Mucosa of rectum (tissue), 2 donors: ENCODE results near the gene INTS7.
A peak's percentile ranks its signal among the peaks of the same experiment; 100 is the strongest.

Experiments
- H3K27ac ChIP-seq, 2 donors: one replicate each; pipeline ENCODE4 v1.7.0; 2013; ENCODE audit warnings: inconsistent platforms in 2 of 2, low read depth in 2 of 2, low read length in 2 of 2
- H3K27me3 ChIP-seq, 2 donors: one replicate each; pipeline ENCODE4 v1.7.0; 2013; ENCODE audit warnings: low read length in 2 of 2; ENCODE audit not compliant: control insufficient read depth in 2 of 2, insufficient read depth in 2 of 2
- H3K36me3 ChIP-seq, 2 donors: one replicate each; pipeline ENCODE4 v1.7.0; 2013; ENCODE audit warnings: low read length in 2 of 2; ENCODE audit not compliant: control insufficient read depth in 2 of 2, insufficient read depth in 2 of 2
- H3K4me1 ChIP-seq, 2 donors: one replicate each; pipeline ENCODE4 v1.7.0; 2013; ENCODE audit warnings: low read length in 2 of 2, mild to moderate bottlenecking in 1 of 2; ENCODE audit not compliant: control insufficient read depth in 2 of 2, insufficient read depth in 2 of 2
- H3K4me3 ChIP-seq, 2 donors: one replicate each; pipeline ENCODE4 v1.7.0; 2013; ENCODE audit warnings: low read length in 2 of 2
- H3K9ac ChIP-seq, 2 donors: one replicate each; pipeline ENCODE4 v1.7.0; 2013; ENCODE audit warnings: low read length in 2 of 2, low read depth in 1 of 2, mild to moderate bottlenecking in 1 of 2
- H3K9me3 ChIP-seq, 2 donors: one replicate each; pipeline ENCODE4 v1.7.0; 2013; ENCODE audit warnings: low read length in 2 of 2; ENCODE audit not compliant: control insufficient read depth in 2 of 2
- donor health status: healthy.
- donor health status: Normal muscosa, but diverticular disease.

INTS7 gene

DNA sequence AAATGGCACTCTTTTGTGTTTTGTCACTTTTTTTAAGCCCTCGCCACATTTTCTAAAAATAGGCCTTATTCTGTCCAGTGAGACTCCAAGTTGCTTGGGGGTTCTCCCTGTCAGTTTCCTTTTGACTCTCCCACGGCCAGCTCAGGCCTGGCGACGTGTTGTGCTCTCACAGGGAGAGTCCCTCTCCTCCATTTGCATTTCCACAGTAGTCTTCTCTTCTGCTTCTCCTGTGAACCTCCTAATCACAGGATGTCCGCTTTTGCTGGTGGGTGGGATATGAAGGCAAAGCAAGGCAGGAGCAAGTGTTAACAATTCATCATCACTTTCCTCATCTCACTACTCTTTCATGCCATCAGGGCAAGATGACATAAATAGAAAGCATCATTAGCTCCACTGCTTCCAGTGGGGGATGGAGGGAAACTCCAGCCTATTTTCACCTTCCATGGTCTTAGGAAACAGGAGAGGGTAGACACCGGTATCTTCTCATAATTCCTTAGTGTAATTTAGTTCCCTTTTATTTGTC is 99.8 kb downstream of the INTS7 start:
- Histone ChIP-seq H3K4me3 (no peak overlapping the region), H3K27ac (no peak overlapping the region), H3K4me1 (peaks cover 2 to 3% of the 10 kb centered on the region in 2 donors), H3K9me3 (no peaks in the 10 kb centered on the region), H3K36me3 (no peaks in the 10 kb centered on the region), H3K27me3 (no peaks in the 10 kb centered on the region), H3K9ac (no peak overlapping the region)

DNA sequence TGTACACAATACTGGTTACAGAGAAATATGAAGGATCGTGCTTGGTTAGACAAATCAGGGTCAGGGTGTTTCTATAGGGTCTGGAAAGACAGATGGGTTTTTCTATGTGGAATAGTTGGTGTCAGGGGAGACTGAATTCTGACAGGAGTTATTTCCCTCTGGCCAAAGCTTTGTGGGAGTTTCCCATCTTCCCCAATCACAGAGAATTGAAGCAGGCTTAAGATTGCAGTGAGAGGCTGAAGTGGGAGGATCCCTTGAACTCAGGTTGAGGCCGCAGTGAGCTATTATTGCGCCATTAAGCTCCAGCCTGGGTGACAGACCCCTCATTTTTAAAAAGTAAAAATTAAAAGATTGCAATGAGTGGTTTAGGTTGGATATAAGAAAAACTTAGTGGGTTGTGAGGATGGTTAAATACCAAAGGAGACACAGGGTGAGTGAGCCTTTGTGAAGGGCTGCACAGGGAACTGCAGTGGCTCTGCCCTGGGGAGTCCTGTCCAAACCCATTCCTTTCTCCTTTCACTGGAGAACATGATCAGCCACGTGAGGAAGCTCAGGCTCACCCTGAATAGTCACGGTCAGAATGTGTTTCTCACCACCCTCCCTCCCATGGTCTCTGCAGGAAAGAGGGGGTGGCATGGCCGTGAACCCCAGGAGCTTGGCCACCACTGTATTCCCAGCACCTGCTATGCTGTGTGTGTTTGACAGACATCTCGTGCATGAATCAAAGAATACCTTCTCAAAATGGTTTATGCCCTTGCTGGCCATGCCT is 101.2 kb downstream of the INTS7 start:
- Histone ChIP-seq H3K4me1 (peaks cover 11% of the 10 kb centered on the region in 2 donors), H3K9ac (no peak overlapping the region), H3K27ac (no peak overlapping the region), H3K27me3 (no peaks in the 10 kb centered on the region), H3K9me3 (no peaks in the 10 kb centered on the region), H3K4me3 (no peak overlapping the region), H3K36me3 (no peaks in the 10 kb centered on the region)

GRCh38 chr1:211932933-211933254 is 102.5 kb downstream of the INTS7 start:
- Histone ChIP-seq H3K27me3 (no peaks in the 10 kb centered on the region), H3K9ac (no peak overlapping the region), H3K4me3 (no peak overlapping the region), H3K4me1 (peaks cover 20 to 21% of the 10 kb centered on the region in 2 donors), H3K36me3 (no peaks in the 10 kb centered on the region), H3K9me3 (no peaks in the 10 kb centered on the region), H3K27ac (no peak overlapping the region)

DNA sequence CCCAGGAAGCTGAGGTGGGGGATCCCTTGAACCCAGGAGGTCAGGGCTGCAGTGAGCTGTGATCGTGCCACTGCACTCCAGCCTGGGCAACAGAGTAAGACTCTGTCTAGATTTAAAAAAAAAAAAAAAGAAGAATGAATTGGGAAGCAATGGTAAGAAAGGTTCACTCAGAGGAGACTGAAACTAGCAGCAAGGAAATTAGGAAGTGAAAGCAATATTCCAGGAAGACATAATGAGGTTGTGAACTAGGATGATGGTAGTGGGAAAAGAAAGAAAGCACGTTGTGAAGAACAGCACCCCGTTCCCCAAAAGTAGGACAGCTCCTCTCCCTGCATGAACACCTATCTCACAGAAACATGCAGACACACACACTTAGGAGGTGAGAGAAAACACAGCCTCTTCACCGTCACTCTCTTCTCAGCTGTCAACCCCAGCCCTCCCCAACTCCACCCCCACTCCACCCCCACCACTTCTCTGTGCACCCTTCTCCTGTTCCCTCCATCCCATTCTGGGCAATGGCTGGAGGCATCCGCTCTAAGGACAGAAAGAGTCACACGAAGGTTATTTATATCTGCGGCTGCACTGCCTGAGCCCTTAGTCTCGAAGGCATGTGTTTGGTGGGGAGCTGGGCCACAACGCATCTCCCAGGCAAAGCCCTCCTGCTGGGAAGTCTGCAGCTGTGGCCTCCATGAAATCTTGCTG is 103.0 kb downstream of the INTS7 start:
- H3K36me3 ChIP-seq = no peaks in the 10 kb centered on the region
- peaks cover 20 to 21% of the 10 kb centered on the region in 2 donors for H3K4me1 ChIP-seq
- H3K9ac ChIP-seq = no peak overlapping the region
- no peak overlapping the region for H3K4me3 ChIP-seq
- no peaks in the 10 kb centered on the region for H3K27me3 ChIP-seq
- no peaks in the 10 kb centered on the region for H3K9me3 ChIP-seq
- no peak overlapping the region for H3K27ac ChIP-seq

DNA sequence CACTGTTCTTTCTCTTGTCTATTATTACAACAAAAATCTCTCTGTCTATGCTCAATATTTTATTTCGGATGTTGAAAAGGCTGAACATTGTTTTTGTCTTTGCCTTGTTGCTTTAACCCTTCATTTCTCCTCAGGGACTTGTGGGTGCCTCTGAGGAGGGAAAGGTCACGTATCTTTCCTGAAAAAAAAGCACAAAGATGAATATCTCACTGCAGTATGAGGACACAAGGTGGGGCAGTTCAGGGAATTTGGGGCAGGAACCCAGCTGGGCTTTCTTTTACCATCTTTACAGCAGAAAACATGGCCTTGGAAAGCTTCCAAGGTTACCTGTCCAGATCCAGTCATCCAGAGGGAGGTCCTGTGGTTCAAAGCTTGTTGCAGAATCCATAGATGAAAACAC is 105.7 kb downstream of the INTS7 start:
- Histone ChIP-seq H3K27ac (peak overlapping the region; percentile 71 to 83), H3K27me3 (no peaks in the 10 kb centered on the region), H3K9ac (peak overlapping the region in 1 of 2 donors; percentile 32), H3K9me3 (no peaks in the 10 kb centered on the region), H3K4me1 (peaks cover 20 to 26% of the 10 kb centered on the region in 2 donors), H3K4me3 (peak overlapping the region; percentile 1 to 43), H3K36me3 (no peaks in the 10 kb centered on the region)

DNA sequence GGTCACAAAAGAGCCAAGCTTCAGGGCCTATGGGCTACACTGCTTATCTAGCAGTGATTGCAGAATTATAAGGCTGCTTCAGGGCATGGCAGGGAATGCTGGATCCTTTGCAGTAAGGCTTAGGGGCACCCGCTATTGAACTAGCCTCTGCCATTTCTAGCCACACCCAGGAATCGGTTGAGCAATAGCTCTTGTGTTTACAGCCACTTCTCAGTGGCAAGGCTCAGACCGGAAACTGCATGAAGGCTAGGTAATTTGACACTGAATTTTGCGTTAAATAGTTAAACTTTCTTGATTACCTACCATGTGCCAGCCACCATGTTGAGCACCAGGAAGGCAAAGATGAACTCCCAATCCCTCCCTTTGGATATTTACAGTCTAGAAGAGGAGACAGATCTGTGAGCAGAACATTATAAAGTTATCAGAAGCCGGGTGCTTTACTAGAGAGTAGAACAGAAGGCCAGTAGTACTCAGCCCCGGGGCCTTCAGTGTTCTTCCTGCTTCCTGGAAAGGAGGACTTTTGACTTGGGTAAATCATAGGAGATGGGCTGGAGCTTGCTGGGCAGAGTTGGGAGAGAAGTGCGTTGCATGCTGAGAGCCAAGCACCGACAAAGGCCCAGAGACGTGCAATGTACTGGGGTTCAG is 106.2 kb downstream of the INTS7 start:
- H3K36me3 ChIP-seq = no peaks in the 10 kb centered on the region
- H3K4me1 ChIP-seq = peaks cover 20 to 27% of the 10 kb centered on the region in 2 donors
- H3K9ac ChIP-seq = no peak overlapping the region
- H3K4me3 ChIP-seq = peak overlapping the region; percentile 43 to 44
- no peaks in the 10 kb centered on the region for H3K27me3 ChIP-seq
- no peaks in the 10 kb centered on the region for H3K9me3 ChIP-seq
- H3K27ac ChIP-seq = peak overlapping the region; percentile 71 to 83

GRCh38 chr1:211928290-211928801 is 107.0 kb downstream of the INTS7 start:
- Histone ChIP-seq H3K9me3 (no peaks in the 10 kb centered on the region), H3K4me1 (peaks cover 20 to 27% of the 10 kb centered on the region in 2 donors), H3K9ac (no peak overlapping the region), H3K27ac (peak overlapping the region; percentile 71 to 83), H3K27me3 (no peaks in the 10 kb centered on the region), H3K36me3 (no peaks in the 10 kb centered on the region), H3K4me3 (no peak overlapping the region)

DNA sequence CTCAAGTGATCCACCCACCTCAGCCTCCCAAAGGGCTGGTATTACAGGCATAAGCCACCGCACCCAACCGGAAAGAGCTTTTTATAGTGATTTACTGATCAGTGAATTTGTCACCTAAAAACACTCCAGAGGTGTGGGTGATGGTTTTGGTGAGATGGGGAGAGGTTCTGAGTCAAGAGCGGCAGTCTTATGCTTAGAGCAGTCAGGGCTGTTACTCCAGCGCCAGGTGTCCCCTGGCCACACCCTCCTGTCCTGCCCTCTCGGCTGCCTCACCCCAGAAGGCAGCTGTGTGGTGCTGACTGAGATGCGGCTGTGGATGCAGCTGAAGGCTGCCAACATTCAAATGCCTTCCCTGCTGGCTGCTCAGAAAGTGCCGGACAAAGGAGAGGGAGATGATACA is 110.3 kb downstream of the INTS7 start:
- H3K27ac ChIP-seq = peak overlapping the region in 1 of 2 donors; percentile 17
- peaks cover 0 to 4% of the 10 kb centered on the region in 2 donors for H3K27me3 ChIP-seq
- H3K36me3 ChIP-seq = no peaks in the 10 kb centered on the region
- peaks cover 20 to 30% of the 10 kb centered on the region in 2 donors for H3K4me1 ChIP-seq
- H3K9me3 ChIP-seq = no peaks in the 10 kb centered on the region
- no peak overlapping the region for H3K9ac ChIP-seq
- no peak overlapping the region for H3K4me3 ChIP-seq

GRCh38 chr1:211924256-211924655 is 111.1 kb downstream of the INTS7 start:
- Histone ChIP-seq H3K9me3 (no peaks in the 10 kb centered on the region), H3K4me3 (no peak overlapping the region), H3K36me3 (no peaks in the 10 kb centered on the region), H3K9ac (no peak overlapping the region), H3K27me3 (peaks cover 0 to 4% of the 10 kb centered on the region in 2 donors), H3K4me1 (peaks cover 13 to 24% of the 10 kb centered on the region in 2 donors), H3K27ac (no peak overlapping the region)

GRCh38 chr1:211923095-211923494 is 112.3 kb downstream of the INTS7 start:
- H3K4me1 ChIP-seq = peaks cover 1 to 17% of the 10 kb centered on the region in 2 donors
- peaks cover 0 to 4% of the 10 kb centered on the region in 2 donors for H3K27me3 ChIP-seq
- no peak overlapping the region for H3K4me3 ChIP-seq
- no peak overlapping the region for H3K27ac ChIP-seq
- H3K36me3 ChIP-seq = no peaks in the 10 kb centered on the region
- H3K9ac ChIP-seq = no peak overlapping the region
- H3K9me3 ChIP-seq = no peaks in the 10 kb centered on the region
